OCI-LY1 (cell line): ENCODE measurements around the gene XYLB.

Experiments used
- H2AFZ ChIP-seq: fragments of 200-600 bp; sonication (generic), shearing (Covaris generic); 2 replicates; pipeline ENCODE4 v1.6.0; 2014; ENCODE audit warnings: antibody characterized with exemption, mild to moderate bottlenecking, low read length
- H3F3A ChIP-seq: fragments of 200-600 bp; sonication (generic), shearing (Covaris generic); 2 replicates; pipeline ENCODE4 v1.6.0; 2014; ENCODE audit warnings: mild to moderate bottlenecking, antibody characterized with exemption, low read length, moderate library complexity; ENCODE audit not compliant: insufficient read depth
- H3K27ac ChIP-seq: fragments of 200-600 bp; sonication (generic); 2 replicates; pipeline ENCODE4 v1.5.1; 2014; ENCODE audit warnings: low read length, mixed run types, mild to moderate bottlenecking, low read depth; ENCODE audit not compliant: poor library complexity, severe bottlenecking
- H3K27me3 ChIP-seq: fragments of 200-600 bp; sonication (generic); 2 replicates; pipeline ENCODE4 v1.6.0; 2014; ENCODE audit warnings: antibody characterized with exemption, mild to moderate bottlenecking, low read length, moderate library complexity; ENCODE audit not compliant: insufficient read depth
- H3K36me3 ChIP-seq: fragments of 200-600 bp; sonication (generic); 2 replicates; pipeline ENCODE4 v1.6.1; 2014; ENCODE audit warnings: mild to moderate bottlenecking, antibody characterized with exemption, low read length, moderate library complexity, mixed read lengths; ENCODE audit not compliant: insufficient read depth
- H3K4me1 ChIP-seq: fragments of 200-600 bp; sonication (generic); 2 replicates; pipeline ENCODE4 v1.5.1; 2014; ENCODE audit warnings: mild to moderate bottlenecking, low read length, moderate library complexity; ENCODE audit not compliant: insufficient read depth, severe bottlenecking
- H3K4me2 ChIP-seq: fragments of 200-600 bp; sonication (generic), shearing (Covaris generic); 2 replicates; pipeline ENCODE4 v1.6.1; 2014; ENCODE audit warnings: low read length
- H3K4me3 ChIP-seq: fragments of 200-600 bp; sonication (generic); 2 replicates; pipeline ENCODE4 v1.5.1; 2014; ENCODE audit warnings: low read length, low read depth, mild to moderate bottlenecking, mixed read lengths; ENCODE audit not compliant: poor library complexity, severe bottlenecking
- H3K79me2 ChIP-seq: fragments of 200-600 bp; shearing (Covaris generic); 2 replicates; pipeline ENCODE4 v1.6.1; 2016; ENCODE audit warnings: mixed run types, low read length, mixed read lengths; ENCODE audit not compliant: insufficient read depth
- H3K9ac ChIP-seq: fragments of 200-600 bp; sonication (generic), shearing (Covaris generic); 2 replicates; pipeline ENCODE4 v1.6.1; 2014; ENCODE audit warnings: mild to moderate bottlenecking, low read length, mixed read lengths
- H3K9me2 ChIP-seq: fragments of 200-600 bp; sonication (generic), shearing (Covaris generic); 2 replicates; pipeline ENCODE4 v1.6.1; 2014; ENCODE audit warnings: low read depth, mild to moderate bottlenecking, low read length, mixed read lengths
- H3K9me3 ChIP-seq: fragments of 200-600 bp; shearing (Covaris generic); 2 replicates; pipeline ENCODE4 v1.6.1; 2014; ENCODE audit warnings: low read length, mixed read lengths
- H4K20me1 ChIP-seq: fragments of 200-600 bp; sonication (generic), shearing (Covaris generic); 2 replicates; pipeline ENCODE4 v1.6.0; 2016; ENCODE audit warnings: mild to moderate bottlenecking, low read length; ENCODE audit not compliant: insufficient read depth
- CTCF ChIP-seq: fragments of 200-600 bp; sonication (generic), shearing (Covaris generic); IDR thresholded peaks from 2 replicates; pipeline ENCODE4 v1.5.1; 2017; ENCODE audit warnings: mild to moderate bottlenecking, antibody characterized with exemption, low read length, moderate library complexity, mixed read lengths
- EZH2 ChIP-seq: fragments of 200-600 bp; sonication (generic), shearing (Covaris generic); IDR thresholded peaks from 2 replicates; pipeline ENCODE4 v1.8.0; 2017; ENCODE audit warnings: borderline replicate concordance, mixed run types, mild to moderate bottlenecking, antibody characterized with exemption, low read length, moderate library complexity, mixed read lengths

XYLB gene

GRCh38 chr3:38312356-38312755 lies 34.2 kb upstream of the XYLB start:
- Histone ChIP-seq H3K4me1 (no peaks in the 10 kb centered on the region), H3K27ac (no peak overlapping the region), H3K4me3 (no peak overlapping the region), H3K9ac (no peak overlapping the region), H3K27me3 (0 out of 2 replicates have a peak, but pooled peaks cover 5% of the 10 kb centered on the region), H3K79me2 (no peaks in the 10 kb centered on the region), H4K20me1 (no peaks in the 10 kb centered on the region), H3K9me2 (no peaks in the 10 kb centered on the region), H2AFZ (no peak overlapping the region), H3F3A (no peaks in the 10 kb centered on the region), H3K36me3 (no peaks in the 10 kb centered on the region), H3K9me3 (no peaks in the 10 kb centered on the region), H3K4me2 (no peak overlapping the region)
- TF ChIP-seq EZH2 (no peak), CTCF (no peak)

DNA sequence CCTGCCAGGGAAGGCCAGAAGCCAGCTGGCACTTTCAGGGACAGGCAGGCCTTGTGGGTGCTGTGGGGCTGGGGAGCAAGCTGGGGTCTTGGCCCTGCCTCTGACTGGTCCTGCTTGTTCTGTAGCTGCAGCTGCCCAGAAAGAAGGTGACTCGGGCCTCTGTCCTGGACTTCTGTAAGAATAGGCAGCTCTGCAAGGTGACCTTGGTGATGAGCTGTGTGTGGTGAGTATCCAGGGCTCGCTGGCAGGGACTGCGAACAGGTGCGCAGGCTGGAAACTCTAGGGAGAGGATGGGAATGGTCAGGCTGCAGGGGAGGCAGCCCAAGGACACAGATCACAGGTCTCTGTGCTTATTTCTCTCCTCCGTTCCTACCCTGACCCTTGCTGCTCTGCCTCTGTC lies 33.3 kb upstream of the XYLB start:
- Histone ChIP-seq H3K4me3 (no peak overlapping the region), H4K20me1 (no peaks in the 10 kb centered on the region), H3K9me3 (no peaks in the 10 kb centered on the region), H3K27ac (no peak overlapping the region), H3K4me2 (no peak overlapping the region), H3K79me2 (no peaks in the 10 kb centered on the region), H3K27me3 (0 out of 2 replicates have a peak, but pooled peaks cover 5% of the 10 kb centered on the region), H3K36me3 (no peaks in the 10 kb centered on the region), H3K9ac (no peak overlapping the region), H3K9me2 (no peaks in the 10 kb centered on the region), H3F3A (no peaks in the 10 kb centered on the region), H3K4me1 (no peaks in the 10 kb centered on the region), H2AFZ (no peak overlapping the region)
- TF ChIP-seq CTCF: no peak
- no peak for TF ChIP-seq EZH2

GRCh38 chr3:38313695-38314094 lies 32.9 kb upstream of the XYLB start:
- Histone ChIP-seq H3K27ac (no peak overlapping the region), H3F3A (no peaks in the 10 kb centered on the region), H3K4me3 (no peak overlapping the region), H3K36me3 (no peaks in the 10 kb centered on the region), H2AFZ (no peak overlapping the region), H3K4me1 (no peaks in the 10 kb centered on the region), H3K79me2 (no peaks in the 10 kb centered on the region), H3K9me3 (no peaks in the 10 kb centered on the region), H3K27me3 (0 out of 2 replicates have a peak, but pooled peaks cover 4% of the 10 kb centered on the region), H3K9ac (no peak overlapping the region), H4K20me1 (no peaks in the 10 kb centered on the region), H3K4me2 (no peak overlapping the region), H3K9me2 (no peaks in the 10 kb centered on the region)
- TF ChIP-seq EZH2 (no peak), CTCF (no peak)
